GM21825 (cell line): ENCODE results near the gene C16orf96.

Experiments
- ATAC-seq: cut with Tn5 transposase; IDR thresholded peaks from one replicate; pipeline ENCODE4 v1.9.1; 2021; ENCODE audit warnings: mild to moderate bottlenecking, moderate library complexity; ENCODE audit not compliant: unreplicated experiment

C16orf96 gene

GRCh38 chr16:4556112-4556511 is at the start of gene C16orf96:
TSS of gene C16orf96 (plus strand) at chr16:4556340. CDS start at chr16:4556490, 150 bp downstream.
- no peak for ATAC-seq

GRCh38 chr16:4506450-4506849 is 49.7 kb upstream of the C16orf96 start:
- no peak for ATAC-seq

- ATAC-seq, result no peak
Measured at GRCh38 chr16:4507588-4508345, 48.4 kb upstream of the C16orf96 start.

- ATAC-seq, result no peak
Measured at GRCh38 chr16:4508806-4509205, 47.3 kb upstream of the C16orf96 start.

GRCh38 chr16:4509420-4509819 is 46.7 kb upstream of the C16orf96 start:
- no peak for ATAC-seq

GRCh38 chr16:4510131-4510530 is 46.0 kb upstream of the C16orf96 start:
- ATAC-seq, result no peak

GRCh38 chr16:4510747-4511426 is 45.3 kb upstream of the C16orf96 start:
- ATAC-seq, result no peak

GRCh38 chr16:4511441-4512082 is 44.6 kb upstream of the C16orf96 start:
- ATAC-seq, result no peak

- no peak for ATAC-seq
Measured at GRCh38 chr16:4512473-4512872, 43.7 kb upstream of the C16orf96 start.

- ATAC-seq, result no peak
Measured at GRCh38 chr16:4513086-4513860, 42.9 kb upstream of the C16orf96 start.

GRCh38 chr16:4513881-4514280 is 42.3 kb upstream of the C16orf96 start:
- ATAC-seq, result no peak

GRCh38 chr16:4514606-4515005 is 41.5 kb upstream of the C16orf96 start:
- no peak for ATAC-seq

- peak; percentile 57 for ATAC-seq
Measured at GRCh38 chr16:4515611-4516233, 40.4 kb upstream of the C16orf96 start.

- no peak for ATAC-seq
Measured at GRCh38 chr16:4517812-4518680, 38.1 kb upstream of the C16orf96 start.

GRCh38 chr16:4519274-4520058 is 36.7 kb upstream of the C16orf96 start:
- no peak for ATAC-seq

GRCh38 chr16:4520913-4521312 is 35.2 kb upstream of the C16orf96 start:
- no peak for ATAC-seq

GRCh38 chr16:4522051-4522581 is 34.0 kb upstream of the C16orf96 start:
- no peak for ATAC-seq

GRCh38 chr16:4523686-4524085 is 32.5 kb upstream of the C16orf96 start:
- ATAC-seq, result no peak

GRCh38 chr16:4524571-4524970 is 31.6 kb upstream of the C16orf96 start:
- ATAC-seq, result no peak
